ENCODE results near the gene HBG1. TPM values are rescaled to one million over a fixed set of nuclear protein-coding genes. Genes with fewer than 3 reads are reported as not detected.
A peak's percentile ranks its signal among the peaks of the same experiment; 100 is the strongest.

The HBG1 gene
- total and polyA plus RNA-seq, 2 of the 4 experiments (the other 2 are of a cell fraction), result not detected

GRCh38 chr11:5277807-5278382 lies 28.2 kb upstream of the HBG1 start:
- H3K56ac ChIP-seq (ENCODE audit: extremely low read depth, insufficient read depth, low read length), result no peak overlapping the region
- peaks cover 16% of the 10 kb centered on the region for H3K4me1 ChIP-seq (ENCODE audit: control insufficient read depth, insufficient read depth, low read length)
- peak overlapping the region; percentile 87 for H2BK120ac ChIP-seq (ENCODE audit: low read depth, low read length)
- H4K20me1 ChIP-seq (ENCODE audit: insufficient read depth, low read length), result no peaks in the 10 kb centered on the region
- H4K5ac ChIP-seq (ENCODE audit: low read depth, low read length), result peak overlapping the region; percentile 57; the same call in 1 of the 2 replicates
- H2AK9ac ChIP-seq (replicated peaks; ENCODE audit: low read depth, low read length, poor library complexity), result no peak overlapping the region
- no peaks in the 10 kb centered on the region for H3K27me3 ChIP-seq (ENCODE audit: control insufficient read depth, insufficient read depth, low read length)
- peak overlapping the region; percentile 91 for H2AK5ac ChIP-seq (ENCODE audit: low read depth, low read length)
- H2BK20ac ChIP-seq (ENCODE audit: low read depth, low read length), result peak overlapping the region; percentile 96
- no peak for ATAC-seq (ENCODE audit: low read depth)
- BruUV-seq (replicated peaks), result no TSS peak
- WGBS, 2 experiments (ENCODE audit: extremely low coverage in 2 of 2, insufficient read length in 1 of 2), result 100% methylated on average over 1 of the region's 1 CpG; no CpG with 5 or more reads in 1 of the 2 experiments
- dilution Hi-C loops (cut with HindIII; ENCODE audit: low sequenced_read_pairs, unreplicated experiment), result no loop called here
- H3K4me3 ChIP-seq (ENCODE audit: insufficient read depth, low read depth, low read length), result no peak overlapping the region
- H3K9me1 ChIP-seq (ENCODE audit: insufficient read depth, low read length), result peaks cover 10% of the 10 kb centered on the region
- H4K91ac ChIP-seq (ENCODE audit: insufficient read depth, low read depth, low read length), result peak overlapping the region; percentile 87
- CTCF ChIA-PET, result interaction anchor here (0.6 kb wide), 1 partner anchor 8 kb away, joined by 3 read pairs; no protein-coding TSS in a partner anchor
- no peak overlapping the region for H3K23ac ChIP-seq (ENCODE audit: low read depth, low read length)
- H3K9ac ChIP-seq (ENCODE audit: low read depth, low read length), result no peak overlapping the region
- no peak overlapping the region for H3K4me2 ChIP-seq (ENCODE audit: low read depth, low read length)
- intact Hi-C loops (cut with micrococcal nuclease), result no loop called here
- no peak overlapping the region for H3K27ac ChIP-seq (ENCODE audit: insufficient read depth, low read length)
- no peaks in the 10 kb centered on the region for H3K9me3 ChIP-seq (ENCODE audit: control insufficient read depth, insufficient read depth, low read length)
- in situ Hi-C loops (cut with MboI; ENCODE audit: low sequenced_read_pairs), result no loop called here
- H2BK15ac ChIP-seq (ENCODE audit: low read depth, low read length), result peak overlapping the region; percentile 96; the same call in 2 of the 3 replicates
- H4K8ac ChIP-seq (ENCODE audit: low read depth in 2 of 2, low read length in 2 of 2), result peak overlapping the region in 1 of 2 experiments; percentile 66; a peak in 2 of 4 replicates
- POLR2A ChIA-PET (ENCODE audit: unreplicated experiment), result no interaction called here
- DNase-seq, result no peak
- peak overlapping the region; percentile 85 for H3K4ac ChIP-seq (ENCODE audit: low read depth, low read length)
- TF ChIP-seq CEBPB (IDR thresholded peaks at IDR 0.05; ENCODE audit: low read depth, low read length), result no peak
- TF ChIP-seq SMC3 (IDR thresholded peaks at IDR 0.05; ENCODE audit: low read depth, low read length), result no peak
- no peak for TF ChIP-seq RCOR1 (IDR thresholded peaks at IDR 0.05; ENCODE audit: insufficient replicate concordance, low read length)
- peak overlapping the region; percentile 37; the same call in 1 of the 2 replicates for H3K18ac ChIP-seq (ENCODE audit: low read depth, low read length)
- no peaks in the 10 kb centered on the region for H3K79me1 ChIP-seq (ENCODE audit: low read depth in 1 of 2, low read length in 2 of 2)
- peak overlapping the region; percentile 97 for H2BK5ac ChIP-seq (ENCODE audit: low read depth, low read length, poor library complexity, severe bottlenecking)
- no peak overlapping the region for H2AFZ ChIP-seq (replicated peaks; ENCODE audit: low read length, poor library complexity)
- H3K14ac ChIP-seq (replicated peaks; ENCODE audit: low read depth, low read length), result peak overlapping the region; percentile 72
- no peaks in the 10 kb centered on the region for H3K36me3 ChIP-seq (ENCODE audit: control insufficient read depth, insufficient read depth, low read length)
